Activated CD8-positive, alpha-beta memory T cell treated with anti-CD3 and anti-CD28 coated beads for 48 hours (primary cell): Measurements from ENCODE around the gene CDK5.
"Not testable (repeated sequence)": the region's sequence is repeated elsewhere in the genome, so short reads cannot be mapped to it uniquely, and the experiment has no call there.

ENCODE experiments used
- DNase-seq, 3 experiments: peaks; one replicate each; pipeline ENCODE4 v3.0.0-alpha.2; 2020; ENCODE audit warnings: low read depth in 2 of 3, low spot score in 2 of 3

Gene CDK5

GRCh38 chr7:151058781-151059366 is 1.2 kb upstream of the CDK5 start:
- DNase-seq = no peak

- peak; percentile 83 to 94 (median 92) for DNase-seq
These were observed 488 bp upstream of the CDK5 start for GRCh38 chr7:151057989-151058780.

- no peak for DNase-seq
These were observed 811 bp downstream of the CDK5 start for GRCh38 chr7:151056666-151057505.

DNA sequence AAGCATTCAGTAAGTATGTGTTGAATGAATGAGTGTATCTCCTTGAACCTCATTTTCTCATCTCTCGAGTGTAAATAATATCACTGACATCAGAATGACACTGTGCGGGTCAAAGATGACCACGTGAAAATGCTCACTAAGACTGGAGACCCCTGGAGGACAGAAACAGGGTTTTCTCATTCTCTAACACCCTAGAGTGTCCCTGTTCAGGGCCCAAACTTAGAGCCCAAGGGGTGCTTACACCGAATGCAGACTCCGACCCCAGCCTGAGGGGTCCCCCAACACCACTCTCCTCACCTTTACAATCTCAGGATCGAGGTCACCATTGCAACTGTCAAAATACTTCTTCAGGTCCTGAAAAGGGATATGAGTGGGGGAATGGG is 1.4 kb downstream of the CDK5 start:
- DNase-seq = no peak

GRCh38 chr7:151053751-151054150 is 3.9 kb downstream of the CDK5 start:
- DNase-seq = no peak

DNA sequence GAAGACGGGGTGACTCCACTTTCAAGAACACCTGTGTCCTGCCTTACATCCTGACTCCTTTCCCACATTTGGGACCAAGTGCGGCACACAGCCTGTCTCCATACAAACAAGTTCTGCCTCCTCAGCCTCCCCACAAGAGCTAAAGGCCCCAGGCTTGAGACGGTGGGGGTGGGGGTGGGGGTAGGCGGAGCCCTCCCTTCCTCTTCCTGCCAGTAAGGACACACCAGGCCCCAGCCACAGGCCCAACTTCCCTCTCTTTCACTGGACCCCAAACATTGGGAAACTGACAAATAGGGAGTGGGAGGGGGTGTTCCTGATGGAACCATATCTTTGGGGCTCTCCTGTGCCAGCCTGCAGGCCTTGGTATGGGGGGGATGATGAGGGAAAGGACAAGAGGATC is 4.6 kb downstream of the CDK5 start:
- DNase-seq = no peak

DNA sequence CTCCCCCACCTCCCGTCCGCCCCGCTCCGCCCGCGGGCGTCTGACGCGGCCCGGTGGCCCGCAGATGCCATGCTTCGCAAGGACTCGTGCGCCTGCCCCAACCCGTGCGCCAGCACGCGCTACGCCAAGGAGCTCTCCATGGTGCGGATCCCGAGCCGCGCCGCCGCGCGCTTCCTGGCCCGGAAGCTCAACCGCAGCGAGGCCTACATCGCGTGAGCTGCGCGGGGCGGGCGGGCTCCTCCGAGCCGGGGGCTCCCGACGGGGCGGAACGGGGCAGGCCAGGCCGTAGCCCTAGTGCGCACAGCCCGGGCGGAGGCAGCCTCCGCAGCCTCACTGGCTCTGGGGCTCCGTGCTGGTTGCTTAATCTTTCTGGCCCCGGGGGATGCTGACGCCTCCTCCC is 6.6 kb downstream of the CDK5 start:
- no peak for DNase-seq

DNA sequence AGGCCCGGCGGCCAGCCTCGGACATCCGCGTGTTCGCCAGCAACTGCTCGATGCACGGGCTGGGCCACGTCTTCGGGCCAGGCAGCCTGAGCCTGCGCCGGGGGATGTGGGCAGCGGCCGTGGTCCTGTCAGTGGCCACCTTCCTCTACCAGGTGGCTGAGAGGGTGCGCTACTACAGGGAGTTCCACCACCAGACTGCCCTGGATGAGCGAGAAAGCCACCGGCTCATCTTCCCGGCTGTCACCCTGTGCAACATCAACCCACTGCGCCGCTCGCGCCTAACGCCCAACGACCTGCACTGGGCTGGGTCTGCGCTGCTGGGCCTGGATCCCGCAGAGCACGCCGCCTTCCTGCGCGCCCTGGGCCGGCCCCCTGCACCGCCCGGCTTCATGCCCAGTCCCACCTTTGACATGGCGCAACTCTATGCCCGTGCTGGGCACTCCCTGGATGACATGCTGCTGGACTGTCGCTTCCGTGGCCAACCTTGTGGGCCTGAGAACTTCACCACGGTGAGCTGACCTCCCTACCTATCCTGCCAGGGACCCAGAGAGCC is 8.7 kb downstream of the CDK5 start:
- no peak for DNase-seq

DNA sequence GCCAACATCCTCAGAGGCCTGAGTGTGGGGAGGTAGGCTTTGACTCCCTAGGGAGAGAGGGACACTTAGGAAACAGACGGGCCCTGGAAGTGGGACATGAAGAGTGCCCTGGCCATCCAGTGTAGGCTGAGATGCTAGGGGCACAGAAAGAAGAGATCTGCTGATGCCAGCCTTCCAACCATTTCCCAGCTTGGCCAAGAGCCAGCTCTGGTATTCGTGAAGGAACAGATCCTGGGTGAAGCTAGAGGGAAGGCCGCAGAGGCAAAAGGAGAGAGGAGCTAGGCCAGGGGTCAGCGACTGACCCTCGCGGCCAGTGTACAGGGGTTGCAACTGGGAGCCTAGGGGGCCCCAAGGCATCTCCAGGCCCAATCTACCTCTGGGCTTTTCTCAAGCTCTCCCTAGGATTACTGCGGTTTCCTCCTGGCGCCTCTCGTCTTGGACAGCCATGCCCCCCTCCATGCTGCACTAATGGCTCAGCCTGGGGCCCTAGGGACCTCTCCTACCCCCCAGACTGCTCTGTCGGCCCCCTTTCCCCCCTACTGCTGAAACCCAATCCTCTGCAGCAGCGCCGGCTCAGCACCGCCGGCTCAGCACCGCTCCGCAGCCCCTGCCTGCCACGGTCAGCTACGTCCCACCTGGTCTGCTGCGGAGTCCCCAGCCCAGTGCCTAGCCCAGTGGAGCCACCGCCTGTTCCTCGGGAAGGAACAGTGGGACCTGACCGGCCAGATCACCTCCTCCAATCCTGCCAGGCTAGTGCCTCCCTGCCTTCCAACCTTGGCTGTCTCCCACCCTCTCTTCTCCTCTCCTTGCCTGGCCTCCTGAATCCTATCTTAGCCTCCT is 9.5 kb downstream of the CDK5 start, which contains the start of gene ASIC3:
Gene ASIC3, plus strand, starts transcription at position 556 of the 840 bp plus-strand sequence. CDS start 355 bp downstream, outside the sequence.
- no peak for DNase-seq

- DNase-seq = no peak
These were observed 10.8 kb downstream of the CDK5 start for GRCh38 chr7:151046603-151047573.

- no peak for DNase-seq
These were observed 11.7 kb downstream of the CDK5 start for GRCh38 chr7:151045967-151046366.

DNA sequence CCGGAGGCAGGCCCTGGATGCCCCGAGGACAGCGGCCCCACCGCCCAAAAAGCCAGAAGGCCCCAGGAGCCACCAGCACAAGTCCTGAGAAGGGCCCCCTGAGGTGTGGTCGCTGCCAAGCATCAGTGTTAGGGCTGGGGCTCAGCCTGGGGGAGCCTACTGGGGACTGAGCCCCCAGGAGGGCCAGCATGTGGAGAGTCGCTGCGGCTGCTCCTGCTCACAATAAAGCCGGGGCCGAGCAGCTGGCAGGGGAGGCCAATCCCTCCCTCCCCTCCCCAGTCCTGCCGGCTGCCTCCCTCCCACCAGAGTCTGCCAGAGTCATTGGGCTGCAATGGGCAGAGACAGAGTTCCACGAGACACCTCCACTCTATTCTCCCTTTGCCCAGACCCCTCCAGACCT is 12.4 kb downstream of the CDK5 start:
- DNase-seq = no peak

GRCh38 chr7:151043959-151044358 is 13.7 kb downstream of the CDK5 start:
- DNase-seq = no peak

DNA sequence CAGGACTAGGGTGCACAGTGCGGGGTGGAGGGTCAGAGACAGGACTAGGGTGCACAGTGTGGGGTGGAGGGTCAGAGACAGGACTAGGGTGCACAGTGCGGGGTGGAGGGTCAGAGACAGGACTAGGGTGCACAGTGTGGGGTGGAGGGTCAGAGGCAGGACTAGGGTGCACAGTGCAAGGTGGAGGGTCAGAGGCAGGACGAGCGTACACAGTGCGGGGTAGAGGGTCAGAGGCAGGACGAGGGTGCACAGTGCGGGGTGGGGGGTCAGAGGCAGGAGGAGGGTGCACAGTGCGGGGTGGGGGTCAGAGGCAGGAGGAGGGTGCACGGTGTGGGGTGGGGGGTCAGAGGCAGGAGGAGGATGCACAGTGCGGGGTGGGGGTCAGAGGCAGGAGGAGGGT is 14.2 kb downstream of the CDK5 start:
- DNase-seq = not testable (repeated sequence)

DNA sequence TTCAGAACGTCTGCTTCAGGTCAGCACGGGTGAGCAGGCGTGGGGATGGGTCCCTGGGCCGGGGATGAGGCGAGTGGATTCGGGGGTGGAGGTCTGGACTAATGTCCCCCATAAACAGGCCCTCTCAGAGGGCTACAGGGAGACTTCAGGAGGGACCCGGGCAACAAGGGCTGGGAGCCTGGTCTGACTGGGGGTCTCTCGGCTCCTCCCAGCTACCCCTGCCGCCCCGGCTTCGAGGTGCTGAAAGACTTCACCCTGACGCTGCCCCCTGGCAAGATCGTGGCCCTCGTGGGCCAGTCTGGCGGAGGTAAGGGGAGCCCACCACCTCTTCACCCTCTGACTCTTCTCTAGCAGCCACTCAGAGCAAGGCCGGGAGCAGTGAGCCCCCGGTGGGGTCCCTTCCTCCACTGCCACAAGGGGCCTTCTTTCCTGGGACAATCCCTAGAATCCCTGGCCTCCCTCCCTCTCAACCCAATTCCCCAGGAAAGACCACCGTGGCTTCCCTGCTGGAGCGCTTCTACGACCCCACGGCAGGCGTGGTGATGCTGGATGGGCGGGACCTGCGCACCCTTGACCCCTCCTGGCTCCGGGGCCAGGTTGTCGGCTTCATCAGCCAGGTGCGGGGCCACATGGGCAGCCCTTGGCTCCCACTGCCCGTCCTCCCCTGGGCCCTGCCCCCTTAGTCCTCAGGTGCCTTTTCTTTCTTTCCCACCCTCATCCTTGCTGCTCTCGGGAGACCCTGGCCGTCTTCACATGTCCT is 16.9 kb downstream of the CDK5 start:
- DNase-seq = no peak

DNA sequence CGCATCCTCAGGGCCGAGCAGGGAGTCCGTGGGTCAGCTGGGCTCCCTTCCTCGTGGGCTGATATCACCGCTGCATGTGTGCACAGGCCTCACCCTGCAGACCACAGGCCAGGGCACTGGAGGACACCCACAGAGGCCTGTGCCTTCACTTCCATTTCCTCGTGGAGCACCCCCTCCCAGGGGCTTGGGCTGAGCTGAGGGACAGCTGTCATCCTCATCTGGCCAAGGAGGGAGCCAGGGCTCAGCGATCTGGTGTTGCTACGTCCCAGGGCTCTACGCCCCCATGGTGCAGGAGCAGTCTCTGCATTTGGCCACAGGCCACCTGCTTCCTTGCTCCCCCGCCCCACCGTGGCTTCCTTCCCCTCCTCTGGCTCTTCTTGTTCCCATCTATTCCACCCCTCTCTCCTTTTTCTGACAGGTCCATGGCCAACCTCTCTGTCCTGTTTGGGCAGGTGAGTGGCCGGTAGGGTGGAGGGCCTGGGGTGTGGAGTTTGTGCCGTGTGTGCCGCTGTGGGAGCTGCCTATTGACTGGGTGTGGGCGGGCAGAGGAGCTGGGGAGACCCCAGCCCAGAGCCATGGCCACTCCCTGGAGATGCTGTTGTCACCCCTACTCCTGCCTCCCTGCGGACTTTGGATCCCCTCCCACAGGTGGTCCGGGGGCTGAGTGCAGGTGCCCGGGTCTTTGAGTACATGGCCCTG is 17.7 kb downstream of the CDK5 start:
- no peak for DNase-seq

DNA sequence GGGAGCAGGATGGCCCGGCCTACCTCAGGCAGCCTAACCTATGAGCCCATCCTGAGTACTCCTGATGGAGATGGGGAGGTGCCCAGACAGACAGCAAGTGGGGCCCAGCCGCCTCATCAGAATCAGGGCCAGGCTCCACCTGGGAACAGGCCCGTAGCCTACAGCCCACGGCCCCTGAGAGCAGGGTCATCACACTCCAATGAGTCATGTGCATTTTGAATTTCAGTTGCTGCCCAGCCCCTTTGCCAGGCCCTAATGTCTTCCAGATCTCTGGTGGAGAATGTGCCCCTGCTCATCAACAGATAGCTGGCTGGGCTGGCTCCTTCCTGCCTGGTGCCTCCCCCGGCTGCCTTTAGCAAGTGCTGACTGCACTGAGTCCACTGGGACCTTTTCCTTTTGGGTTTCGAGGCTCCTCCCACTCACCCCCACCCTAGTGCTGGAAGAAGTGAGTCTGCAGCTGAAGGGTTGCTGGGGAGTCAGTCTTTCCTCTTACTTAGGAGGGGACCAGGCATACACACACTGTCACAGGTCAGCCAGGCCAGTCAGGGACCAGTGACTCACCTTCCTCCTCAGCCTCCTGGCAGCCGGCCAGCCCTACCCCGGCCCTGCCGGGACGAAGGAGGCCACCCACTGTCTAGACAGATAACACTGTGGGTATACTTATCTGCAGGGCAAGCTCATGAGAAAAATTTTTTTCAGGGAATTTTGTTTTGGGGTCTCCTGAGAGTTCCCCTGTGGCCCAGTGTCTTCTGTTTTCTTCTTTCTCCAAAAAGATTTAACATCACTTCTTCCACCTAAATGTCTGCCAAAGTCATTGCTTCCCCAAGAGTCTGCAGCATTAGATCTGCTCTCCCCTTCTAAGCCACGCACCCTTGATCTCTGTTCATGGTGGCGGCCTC is 18.5 kb downstream of the CDK5 start:
- DNase-seq = peak; percentile 35 to 74 (median 68)
